HepG2 (cell line): Measurements from ENCODE around the gene KIAA0825. TPM values are rescaled to one million over a fixed set of nuclear protein-coding genes. Genes with fewer than 3 reads are reported as not detected.

Experiments used
- ATAC-seq: fragments of 200-7000 bp; cut with Tn5 transposase; 3 replicates; pipeline ENCODE4 v1.9.1; 2020; ENCODE audit warnings: mild to moderate bottlenecking, moderate library complexity
- BruUV-seq: library from RNA; stranded (reverse); fragments of 400-500 nt; replicated peaks from 2 replicates; lab custom pipeline; 2021; lab: Mats Ljungman, UMichigan
- CTCF ChIA-PET: fragments of 300-600 bp; formaldehyde crosslinking; extraction: SDS; loops from one replicate; lab custom pipeline; 2021; ENCODE audit warnings: low total read pairs, inconsistent platforms, low intra/inter-chr PET ratio; lab: Yijun Ruan, JAX
- POLR2A ChIA-PET: fragments of 350-600 bp; sonication (Branson Sonifier 250); formaldehyde crosslinking; loops from one replicate; lab custom pipeline; 2020; ENCODE audit warnings: antibody characterized with exemption, inconsistent platforms; lab: Yijun Ruan, JAX
- DNase-seq: peaks from one replicate; pipeline ENCODE4 v3.0.0-alpha.2; 2015; ENCODE audit warnings: low spot score
- FAIRE-seq: peaks from 3 replicates; lab custom pipeline; 2011; peaks lifted over from hg19 to GRCh38; lab: Jason Lieb, UNC
- H2AFZ ChIP-seq: one replicate; pipeline ENCODE4 v1.6.1; 2011; ENCODE audit warnings: low read length, inconsistent platforms
- H3K27ac ChIP-seq: fragments of 300-600 bp; 3 replicates; pipeline ENCODE4 v1.8.0; 2011; ENCODE audit warnings: mixed run types, mild to moderate bottlenecking, mixed read lengths, low read length, inconsistent platforms; ENCODE audit not compliant: insufficient read depth; ENCODE audit errors: extremely low read length
- H3K27me3 ChIP-seq, 2 experiments: fragments of 200-600 bp in 1 of 2; 2 replicates in 1 of 2; 3 replicates in 1 of 2; pipeline versions ENCODE4 v1.6.0 to v1.8.0; 2011; ENCODE audit warnings: low read length in 2 of 2, mild to moderate bottlenecking in 2 of 2, moderate library complexity in 2 of 2, inconsistent platforms in 1 of 2; ENCODE audit not compliant: insufficient read depth in 2 of 2, control insufficient read depth in 1 of 2
- H3K36me3 ChIP-seq, 2 experiments: fragments of 200-600 bp in 1 of 2; replicated peaks in 1 of 2; 2 replicates in 1 of 2; 3 replicates in 1 of 2; pipeline versions ENCODE4 v1.5.1 to v1.8.0; 2011; ENCODE audit warnings: low read length in 2 of 2, inconsistent platforms in 1 of 2; ENCODE audit not compliant: insufficient read depth in 2 of 2, control insufficient read depth in 1 of 2
- H3K4me1 ChIP-seq: 2 replicates; pipeline ENCODE4 v1.5.1; 2012; ENCODE audit warnings: low read length, inconsistent platforms; ENCODE audit not compliant: insufficient read depth
- H3K4me2 ChIP-seq: 2 replicates; pipeline ENCODE4 v1.6.0; 2011; ENCODE audit warnings: low read depth, low read length, inconsistent platforms
- H3K4me3 ChIP-seq, 3 experiments: fragments of 200-600 bp in 1 of 3; sonication (generic), shearing (Covaris generic) in 1 of 3; replicated peaks in 1 of 3; 2 replicates each; pipeline ENCODE4 v1.5.1; 2011 to 2016; ENCODE audit warnings: low read length in 3 of 3, inconsistent platforms in 2 of 3, low read depth in 2 of 3, mild to moderate bottlenecking in 2 of 3, control low read depth in 1 of 3, mixed read lengths in 1 of 3; ENCODE audit not compliant: insufficient read depth in 1 of 3
- H3K79me2 ChIP-seq: one replicate; pipeline ENCODE4 v1.6.1; 2011; ENCODE audit warnings: low read length, inconsistent platforms; ENCODE audit not compliant: insufficient read depth
- H3K9ac ChIP-seq: 2 replicates; pipeline ENCODE4 v1.6.0; 2011; ENCODE audit warnings: mild to moderate bottlenecking, low read depth, low read length, inconsistent platforms; ENCODE audit not compliant: insufficient read depth
- H3K9me3 ChIP-seq: 2 replicates; pipeline ENCODE4 v1.5.1; 2012; ENCODE audit warnings: mild to moderate bottlenecking, low read length
- H4K20me1 ChIP-seq: 2 replicates; pipeline ENCODE4 v1.6.0; 2011; ENCODE audit warnings: inconsistent platforms, mild to moderate bottlenecking, low read length, moderate library complexity; ENCODE audit not compliant: insufficient read depth
- EHMT2 ChIP-seq: fragments of 200-600 bp; sonication (generic); IDR thresholded peaks from 2 replicates; pipeline ENCODE4 v1.7.0; 2017; ENCODE audit warnings: antibody characterized with exemption, low read depth, low read length, borderline replicate concordance
- ELF4 ChIP-seq: sonication (generic); formaldehyde crosslinking; IDR thresholded peaks from 2 replicates; pipeline ENCODE4 v1.5.0; 2020; ENCODE audit warnings: missing genetic modification reagents, mild to moderate bottlenecking, moderate library complexity, borderline replicate concordance
- GABPB1 ChIP-seq: IDR thresholded peaks from 2 replicates; pipeline ENCODE4 v1.6.1; 2016; ENCODE audit warnings: mild to moderate bottlenecking, missing genetic modification reagents, moderate library complexity, missing compliant biosample characterization
- NAIF1 ChIP-seq: sonication (generic); formaldehyde crosslinking; IDR thresholded peaks from 2 replicates; pipeline ENCODE4 v1.5.0; 2020; ENCODE audit warnings: mild to moderate bottlenecking, missing genetic modification reagents, borderline replicate concordance
- NFYC ChIP-seq: IDR thresholded peaks from 2 replicates; pipeline ENCODE4 v1.6.1; 2016; ENCODE audit warnings: missing genetic modification reagents, missing compliant biosample characterization
- POLR2AphosphoS5 ChIP-seq: IDR thresholded peaks from 2 replicates; pipeline ENCODE4 v1.6.1; 2012; ENCODE audit warnings: low read depth, low read length
- RFX5 ChIP-seq: IDR thresholded peaks from 2 replicates; pipeline ENCODE4 v1.6.1; 2011; ENCODE audit warnings: low read depth, low read length, improper control_type of control experiment
- ZNF224 ChIP-seq: sonication (generic); formaldehyde crosslinking; IDR thresholded peaks from 2 replicates; pipeline ENCODE4 v1.5.0; 2020; ENCODE audit warnings: mild to moderate bottlenecking, missing genetic modification reagents
- ZNF34 ChIP-seq: sonication (generic); formaldehyde crosslinking; IDR thresholded peaks from 2 replicates; pipeline ENCODE4 v1.4.0; 2020; ENCODE audit warnings: mild to moderate bottlenecking, missing genetic modification reagents, borderline replicate concordance
- WGBS: methylation state at CpG from one replicate; pipeline ENCODE4 v1.1.6; 2017; ENCODE audit warnings: low lambda C conversion rate; 5-methylcytosine and 5-hydroxymethylcytosine counted together
- in situ Hi-C: cut with HindIII; loops from 2 replicates; pipeline ENCODE4 v1.10.0; 2017; ENCODE audit warnings: low pct_unique_long_range_greater_than_20kb; ENCODE audit not compliant: extremely low pct_ligation_motif_present
- intact Hi-C: fragments of 100-400 bp; cut with micrococcal nuclease; formaldehyde crosslinking; loops from one replicate; pipeline ENCODE4 v1.10.0; 2022; ENCODE audit not compliant: unreplicated experiment
- polyA plus RNA-seq, 8 experiments: library from polyadenylated mRNA; depleted of rRNA in 3 of 8; stranded (reverse) in 7 of 8; unstranded in 1 of 8; fragments of >200 nt; fragmentation: Illumina TruSeq in 4 of 8; extraction: Trizol in 4 of 8; gene quantifications; 2 replicates each; pipeline versions ENCODE4 v1.2.1 to v1.2.3, GENCODE V29; 2011 to 2016; ENCODE audit warnings: low read depth in 4 of 8, missing spikeins in 1 of 8, mixed read lengths in 1 of 8; ENCODE audit not compliant: insufficient read depth in 1 of 8
- total RNA-seq, 5 experiments: library from RNA; depleted of rRNA; stranded (reverse); fragments of >200 nt; fragmentation: Illumina TruSeq; extraction: Trizol; gene quantifications; 2 replicates each; pipeline ENCODE4 v1.2.3, GENCODE V29; 2016; ENCODE audit warnings: low read depth in 1 of 5
- TF ChIP-seq, protein P1 (sequence below): sonication (generic); formaldehyde crosslinking; IDR thresholded peaks from 2 replicates; pipeline ENCODE4 v1.5.0; 2020; ENCODE audit warnings: mild to moderate bottlenecking, missing genetic modification reagents, moderate library complexity
- TF ChIP-seq, protein P2 (sequence below): sonication (generic); formaldehyde crosslinking; IDR thresholded peaks from 2 replicates; pipeline ENCODE4 v1.4.0; 2020; ENCODE audit warnings: missing genetic modification reagents

KIAA0825 gene
- total and polyA plus RNA-seq, 2 of the 13 experiments (the other 11 are each of a cell fraction or from before 2014, with no cell fraction given) = 0.05 to 0.51 TPM

DNA sequence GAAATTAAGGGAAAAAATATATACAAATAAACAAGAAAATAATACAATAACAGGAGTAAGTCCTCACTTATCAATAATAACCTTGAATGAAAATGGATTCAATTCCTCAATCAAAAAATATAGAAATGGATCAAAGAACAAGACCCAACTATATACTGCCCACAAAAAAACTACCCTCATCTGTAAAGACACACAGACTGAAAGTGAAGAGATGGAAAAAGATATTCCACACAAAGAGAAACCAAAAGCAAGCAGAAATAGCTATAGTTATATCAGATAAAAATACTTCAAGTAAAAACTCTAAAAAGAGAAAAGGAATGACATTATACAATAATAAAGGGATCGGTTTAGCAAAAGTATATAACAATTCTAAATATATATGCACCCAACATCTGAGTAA, 66.5 kb downstream of the KIAA0825 start:
- Histone ChIP-seq H4K20me1 (no peaks in the 10 kb centered on the region), H3K36me3 (no peaks in the 10 kb centered on the region), H3K27me3 (no peaks in the 10 kb centered on the region), H3K79me2 (no peaks in the 10 kb centered on the region), H3K4me2 (no peak overlapping the region), H2AFZ (no peak overlapping the region), H3K9ac (no peak overlapping the region), H3K4me1 (no peaks in the 10 kb centered on the region), H3K4me3 (no peak overlapping the region), H3K9me3 (no peaks in the 10 kb centered on the region), H3K27ac (no peak overlapping the region)
- ChIA-PET POLR2A (no interaction called here), CTCF (no interaction called here)
- WGBS = 32% methylated on average over 1 of the region's 1 CpG
- intact Hi-C loops (no loop called here), in situ Hi-C loops (no loop called here)
- no peak for FAIRE-seq
- no peak for ATAC-seq
- no TSS peak for BruUV-seq
- DNase-seq = no peak
- TF ChIP-seq, protein P1, sequence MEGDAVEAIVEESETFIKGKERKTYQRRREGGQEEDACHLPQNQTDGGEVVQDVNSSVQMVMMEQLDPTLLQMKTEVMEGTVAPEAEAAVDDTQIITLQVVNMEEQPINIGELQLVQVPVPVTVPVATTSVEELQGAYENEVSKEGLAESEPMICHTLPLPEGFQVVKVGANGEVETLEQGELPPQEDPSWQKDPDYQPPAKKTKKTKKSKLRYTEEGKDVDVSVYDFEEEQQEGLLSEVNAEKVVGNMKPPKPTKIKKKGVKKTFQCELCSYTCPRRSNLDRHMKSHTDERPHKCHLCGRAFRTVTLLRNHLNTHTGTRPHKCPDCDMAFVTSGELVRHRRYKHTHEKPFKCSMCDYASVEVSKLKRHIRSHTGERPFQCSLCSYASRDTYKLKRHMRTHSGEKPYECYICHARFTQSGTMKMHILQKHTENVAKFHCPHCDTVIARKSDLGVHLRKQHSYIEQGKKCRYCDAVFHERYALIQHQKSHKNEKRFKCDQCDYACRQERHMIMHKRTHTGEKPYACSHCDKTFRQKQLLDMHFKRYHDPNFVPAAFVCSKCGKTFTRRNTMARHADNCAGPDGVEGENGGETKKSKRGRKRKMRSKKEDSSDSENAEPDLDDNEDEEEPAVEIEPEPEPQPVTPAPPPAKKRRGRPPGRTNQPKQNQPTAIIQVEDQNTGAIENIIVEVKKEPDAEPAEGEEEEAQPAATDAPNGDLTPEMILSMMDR (CRISPR knock-in tag) = no peak
- TF ChIP-seq POLR2AphosphoS5 (no peak), GABPB1 (CRISPR knock-in tag) (no peak), NFYC (CRISPR knock-in tag) (no peak), ELF4 (CRISPR knock-in tag) (no peak), EHMT2 (no peak), NAIF1 (CRISPR knock-in tag) (no peak), ZNF34 (no peak), ZNF224 (CRISPR knock-in tag) (no peak), RFX5 (no peak)
- TF ChIP-seq, protein P2, sequence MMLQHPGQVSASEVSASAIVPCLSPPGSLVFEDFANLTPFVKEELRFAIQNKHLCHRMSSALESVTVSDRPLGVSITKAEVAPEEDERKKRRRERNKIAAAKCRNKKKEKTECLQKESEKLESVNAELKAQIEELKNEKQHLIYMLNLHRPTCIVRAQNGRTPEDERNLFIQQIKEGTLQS (CRISPR knock-in tag) = no peak
- TF ChIP-seq, all 625 proteins: peak for 0
